Activated naive CD4-positive, alpha-beta T cell treated with anti-CD3 and anti-CD28 coated beads for 36 hours (primary cell): ENCODE results near the gene SEL1L3. TPM values are rescaled to one million over a fixed set of nuclear protein-coding genes. Genes with fewer than 3 reads are reported as not detected.

Experiments
- CTCF ChIA-PET: fragments of 350-600 bp; sonication (Branson Sonifier 250); formaldehyde crosslinking; loops from one replicate; lab custom pipeline; 2021; ENCODE audit warnings: antibody characterized with exemption; lab: Charles Lee
- DNase-seq: peaks from one replicate; pipeline ENCODE4 v3.0.0-alpha.2; 2020
- H3K27ac Mint-ChIP-seq: one replicate; pipeline ENCODE4 v1.8.0; 2021; ENCODE audit warnings: mild to moderate bottlenecking, mixed read lengths
- H3K27me3 Mint-ChIP-seq: one replicate; pipeline ENCODE4 v1.8.0; 2021; ENCODE audit warnings: low read depth, mixed read lengths
- H3K36me3 Mint-ChIP-seq: one replicate; pipeline ENCODE4 v1.8.0; 2021; ENCODE audit warnings: low read depth, mixed read lengths
- H3K4me1 Mint-ChIP-seq: one replicate; pipeline ENCODE4 v1.8.0; 2021; ENCODE audit warnings: low read depth, mixed read lengths
- H3K4me3 Mint-ChIP-seq: one replicate; pipeline ENCODE4 v1.8.0; 2021; ENCODE audit warnings: mild to moderate bottlenecking, moderate library complexity, mixed read lengths
- H3K9me3 Mint-ChIP-seq: one replicate; pipeline ENCODE4 v1.8.0; 2021; ENCODE audit warnings: mixed read lengths
- intact Hi-C: fragments of 100-400 bp; cut with micrococcal nuclease; formaldehyde crosslinking; loops from one replicate; pipeline ENCODE4 v1.15.1; 2023
- total RNA-seq, 2 experiments: library from RNA; stranded (reverse); gene quantifications; one replicate each; pipeline ENCODE4 v1.2.3, GENCODE V29; 2021

Gene SEL1L3
- total RNA-seq, 2 experiments from 2014 or later = 32.3 to 38.2 TPM

GRCh38 chr4:25792876-25793275 is 69.9 kb downstream of the SEL1L3 start:
- H3K4me3 Mint-ChIP-seq = no peak overlapping the region
- no peak for DNase-seq
- no peak overlapping the region for H3K27ac Mint-ChIP-seq
- intact Hi-C loops = no loop called here
- H3K9me3 Mint-ChIP-seq = no peaks in the 10 kb centered on the region
- CTCF ChIA-PET = interaction anchor here (0.6 to 1.2 kb wide), 5 partner anchors 7 to 1036 kb away, joined by 3 to 4 read pairs (median 3); no protein-coding TSS in a partner anchor
- no peaks in the 10 kb centered on the region for H3K4me1 Mint-ChIP-seq
- H3K36me3 Mint-ChIP-seq = peaks cover 52% of the 10 kb centered on the region
- no peaks in the 10 kb centered on the region for H3K27me3 Mint-ChIP-seq

GRCh38 chr4:25792200-25792791 is 70.5 kb downstream of the SEL1L3 start:
- Mint-ChIP-seq H3K36me3 (peaks cover 46% of the 10 kb centered on the region), H3K27ac (no peak overlapping the region), H3K9me3 (no peaks in the 10 kb centered on the region), H3K4me1 (no peaks in the 10 kb centered on the region), H3K4me3 (no peak overlapping the region), H3K27me3 (no peaks in the 10 kb centered on the region)
- intact Hi-C loops = no loop called here
- CTCF ChIA-PET = interaction anchor here (0.6 to 1.2 kb wide), 7 partner anchors 8 to 367 kb away, joined by 3 to 4 read pairs (median 3); no protein-coding TSS in a partner anchor
- DNase-seq = peak; percentile 18

GRCh38 chr4:25790024-25790423 is 72.8 kb downstream of the SEL1L3 start:
- CTCF ChIA-PET = no interaction called here
- Mint-ChIP-seq H3K27me3 (no peaks in the 10 kb centered on the region), H3K36me3 (peaks cover 34% of the 10 kb centered on the region), H3K4me1 (no peaks in the 10 kb centered on the region), H3K9me3 (no peaks in the 10 kb centered on the region), H3K4me3 (no peak overlapping the region), H3K27ac (no peak overlapping the region)
- intact Hi-C loops = no loop called here
- DNase-seq = no peak

- no peak overlapping the region for H3K27ac Mint-ChIP-seq
- intact Hi-C loops = no loop called here
- no peaks in the 10 kb centered on the region for H3K4me1 Mint-ChIP-seq
- H3K36me3 Mint-ChIP-seq = peaks cover 31% of the 10 kb centered on the region
- no peak overlapping the region for H3K4me3 Mint-ChIP-seq
- no peaks in the 10 kb centered on the region for H3K27me3 Mint-ChIP-seq
- no peaks in the 10 kb centered on the region for H3K9me3 Mint-ChIP-seq
- no peak for DNase-seq
- CTCF ChIA-PET = no interaction called here
Observed at GRCh38 chr4:25788703-25789238, 74.0 kb downstream of the SEL1L3 start.

GRCh38 chr4:25786497-25787065 is 76.2 kb downstream of the SEL1L3 start:
- no peak for DNase-seq
- no peaks in the 10 kb centered on the region for H3K9me3 Mint-ChIP-seq
- CTCF ChIA-PET = interaction anchor here (0.6 kb wide), 1 partner anchor 17 kb away, joined by 3 read pairs; no protein-coding TSS in a partner anchor
- H3K27ac Mint-ChIP-seq = no peak overlapping the region
- intact Hi-C loops = no loop called here
- no peak overlapping the region for H3K4me3 Mint-ChIP-seq
- H3K4me1 Mint-ChIP-seq = no peaks in the 10 kb centered on the region
- H3K27me3 Mint-ChIP-seq = no peaks in the 10 kb centered on the region
- peaks cover 32% of the 10 kb centered on the region for H3K36me3 Mint-ChIP-seq

GRCh38 chr4:25783943-25784342 is 78.8 kb downstream of the SEL1L3 start:
- Mint-ChIP-seq H3K27ac (no peak overlapping the region), H3K9me3 (no peaks in the 10 kb centered on the region), H3K36me3 (peaks cover 43% of the 10 kb centered on the region), H3K4me1 (no peaks in the 10 kb centered on the region), H3K27me3 (no peaks in the 10 kb centered on the region), H3K4me3 (no peak overlapping the region)
- DNase-seq = no peak
- CTCF ChIA-PET = interaction anchor here (1.4 kb wide), 1 partner anchor 8 kb away, joined by 3 read pairs; no protein-coding TSS in a partner anchor
- intact Hi-C loops = no loop called here

- DNase-seq = no peak
- peaks cover 42% of the 10 kb centered on the region for H3K36me3 Mint-ChIP-seq
- intact Hi-C loops = no loop called here
Observed at GRCh38 chr4:25783126-25783525, 79.7 kb downstream of the SEL1L3 start.

GRCh38 chr4:25782482-25782881 is 80.3 kb downstream of the SEL1L3 start:
- intact Hi-C loops = no loop called here
- CTCF ChIA-PET = no interaction called here

More at GRCh38 chr4:25783126-25783525, 79.7 kb downstream of the SEL1L3 start:
- Mint-ChIP-seq H3K4me1 (no peaks in the 10 kb centered on the region), H3K4me3 (no peak overlapping the region), H3K9me3 (no peaks in the 10 kb centered on the region), H3K27ac (no peak overlapping the region), H3K27me3 (no peaks in the 10 kb centered on the region)
- CTCF ChIA-PET = interaction anchor here (1.4 kb wide), 1 partner anchor 9 kb away, joined by 3 read pairs; no protein-coding TSS in a partner anchor

GRCh38 chr4:25779021-25779420 is 83.8 kb downstream of the SEL1L3 start:
- Mint-ChIP-seq H3K9me3 (peaks cover 3% of the 10 kb centered on the region), H3K27me3 (no peaks in the 10 kb centered on the region), H3K36me3 (peaks cover 58% of the 10 kb centered on the region), H3K4me3 (no peak overlapping the region), H3K4me1 (no peaks in the 10 kb centered on the region), H3K27ac (no peak overlapping the region)
- DNase-seq = no peak
- intact Hi-C loops = no loop called here
- CTCF ChIA-PET = no interaction called here

More at GRCh38 chr4:25782482-25782881, 80.3 kb downstream of the SEL1L3 start:
- H3K4me1 Mint-ChIP-seq = no peaks in the 10 kb centered on the region
- no peaks in the 10 kb centered on the region for H3K9me3 Mint-ChIP-seq
- H3K36me3 Mint-ChIP-seq = peaks cover 46% of the 10 kb centered on the region
- H3K27ac Mint-ChIP-seq = no peak overlapping the region
- no peak for DNase-seq
- no peak overlapping the region for H3K4me3 Mint-ChIP-seq
- H3K27me3 Mint-ChIP-seq = no peaks in the 10 kb centered on the region

- CTCF ChIA-PET = interaction anchor here (0.7 to 0.9 kb wide), 2 partner anchors 318 to 336 kb away, joined by 3 to 7 read pairs; no protein-coding TSS in a partner anchor
- no peaks in the 10 kb centered on the region for H3K27me3 Mint-ChIP-seq
- H3K4me1 Mint-ChIP-seq = no peaks in the 10 kb centered on the region
- peaks cover 57% of the 10 kb centered on the region for H3K36me3 Mint-ChIP-seq
- peaks cover 3% of the 10 kb centered on the region for H3K9me3 Mint-ChIP-seq
- DNase-seq = no peak
- H3K4me3 Mint-ChIP-seq = no peak overlapping the region
- no peak overlapping the region for H3K27ac Mint-ChIP-seq
- intact Hi-C loops = no loop called here
Observed at GRCh38 chr4:25776795-25777194, 86.0 kb downstream of the SEL1L3 start.

- intact Hi-C loops = no loop called here
- H3K36me3 Mint-ChIP-seq = peaks cover 48% of the 10 kb centered on the region
- no peak overlapping the region for H3K27ac Mint-ChIP-seq
- no peaks in the 10 kb centered on the region for H3K27me3 Mint-ChIP-seq
- no peak for DNase-seq
- H3K4me3 Mint-ChIP-seq = no peak overlapping the region
- no peaks in the 10 kb centered on the region for H3K4me1 Mint-ChIP-seq
- H3K9me3 Mint-ChIP-seq = peaks cover 3% of the 10 kb centered on the region
- CTCF ChIA-PET = no interaction called here
Observed at GRCh38 chr4:25775166-25775565, 87.6 kb downstream of the SEL1L3 start.

GRCh38 chr4:25773358-25773757 is 89.4 kb downstream of the SEL1L3 start:
- Mint-ChIP-seq H3K27ac (no peak overlapping the region), H3K9me3 (peaks cover 3% of the 10 kb centered on the region), H3K4me3 (no peak overlapping the region), H3K4me1 (no peaks in the 10 kb centered on the region), H3K27me3 (no peaks in the 10 kb centered on the region), H3K36me3 (peaks cover 35% of the 10 kb centered on the region)
- intact Hi-C loops = no loop called here
- CTCF ChIA-PET = no interaction called here
- no peak for DNase-seq
